Suprapubic skin (tissue), 4 donors: ENCODE data around the gene FSTL3. TPM values are rescaled to one million over a fixed set of nuclear protein-coding genes. Genes with fewer than 3 reads are reported as not detected.
A peak's percentile ranks its signal among the peaks of the same experiment; 100 is the strongest.

Experiments used
- DNase-seq, 2 donors: peaks; one replicate each; pipeline ENCODE4 v3.0.0-alpha.2; 2019; ENCODE audit warnings: low spot score in 2 of 2
- H3K27ac ChIP-seq: fragments of 200-600 bp; sonication (generic); one replicate; pipeline ENCODE4 v1.5.1; 2019
- H3K27me3 ChIP-seq: fragments of 200-600 bp; sonication (generic); one replicate; pipeline ENCODE4 v1.5.1; 2019
- H3K36me3 ChIP-seq: fragments of 200-600 bp; sonication (generic); one replicate; pipeline ENCODE4 v1.5.1; 2019
- H3K4me1 ChIP-seq: fragments of 200-600 bp; sonication (generic); one replicate; pipeline ENCODE4 v1.5.1; 2019
- H3K4me3 ChIP-seq: fragments of 200-600 bp; sonication (generic); one replicate; pipeline ENCODE4 v1.5.1; 2019; ENCODE audit warnings: mild to moderate bottlenecking
- H3K9me3 ChIP-seq: fragments of 200-600 bp; sonication (generic); one replicate; pipeline ENCODE4 v1.5.1; 2019
- EP300 ChIP-seq: sonication (generic); formaldehyde crosslinking; IDR thresholded peaks from one replicate; pipeline ENCODE4 v1.6.1; 2017; ENCODE audit warnings: antibody characterized with exemption
- POLR2A ChIP-seq, 2 donors: fragments of 450-650 bp; IDR thresholded peaks; one replicate each; pipeline ENCODE4 v1.6.1; 2017; ENCODE audit warnings: antibody characterized with exemption in 2 of 2, mild to moderate bottlenecking in 2 of 2, moderate library complexity in 2 of 2
- POLR2AphosphoS5 ChIP-seq, 3 donors: sonication (generic); formaldehyde crosslinking; IDR thresholded peaks; one replicate each; pipeline ENCODE4 v1.6.1; 2017; ENCODE audit warnings: antibody characterized with exemption in 3 of 3
- WGBS: methylation state at CpG from one replicate; pipeline ENCODE4 v1.1.5; 2018; 5-methylcytosine and 5-hydroxymethylcytosine counted together
- total RNA-seq, 4 donors: library from RNA; depleted of rRNA; stranded (reverse); fragments of >200 nt; gene quantifications; one replicate each; pipeline ENCODE4 v1.1.0, GENCODE V29; 2016
- TF ChIP-seq, protein P1 (sequence below), 2 donors: fragments of 200-600 bp in 1 of 2; fragments of 450-650 bp in 1 of 2; sonication (generic) in 1 of 2; IDR thresholded peaks; one replicate each; pipeline ENCODE4 v1.5.1; 2016 to 2019; ENCODE audit warnings: antibody characterized with exemption in 2 of 2, mild to moderate bottlenecking in 1 of 2, moderate library complexity in 1 of 2

The FSTL3 gene
- total RNA-seq, 4 donors from 2014 or later, result 19.6 to 61.4 (median 59.0) TPM

DNA sequence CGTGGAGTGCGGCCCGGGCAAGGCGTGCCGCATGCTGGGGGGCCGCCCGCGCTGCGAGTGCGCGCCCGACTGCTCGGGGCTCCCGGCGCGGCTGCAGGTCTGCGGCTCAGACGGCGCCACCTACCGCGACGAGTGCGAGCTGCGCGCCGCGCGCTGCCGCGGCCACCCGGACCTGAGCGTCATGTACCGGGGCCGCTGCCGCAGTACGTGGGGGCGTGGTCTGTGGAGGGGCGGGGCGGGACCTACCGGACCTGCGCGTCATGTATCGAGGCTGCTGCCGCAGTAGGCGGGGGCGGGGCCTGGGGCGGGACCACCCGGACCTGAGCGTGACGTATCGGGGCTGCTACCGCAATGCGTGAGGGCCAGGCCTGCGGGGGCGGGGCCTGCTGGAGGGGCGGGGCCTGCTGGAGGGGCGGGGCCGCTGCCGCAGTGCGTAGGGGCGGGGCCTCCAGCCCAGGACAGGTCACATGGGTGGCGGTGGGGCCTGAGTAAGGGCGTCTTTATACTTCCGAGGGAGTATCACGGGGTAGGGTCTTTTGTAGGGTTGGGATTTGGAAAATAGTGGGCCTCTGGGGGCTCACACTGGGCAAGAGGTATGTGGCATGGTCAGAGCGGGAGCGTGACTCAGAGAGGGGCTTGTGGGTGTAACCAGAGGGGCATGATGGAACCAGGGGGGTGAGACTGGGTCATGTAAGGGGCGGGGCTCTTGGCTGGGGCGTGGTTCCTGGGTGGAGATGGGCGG, 4.3 kb downstream of the FSTL3 start:
- Histone ChIP-seq H3K27me3 (peaks cover 4% of the 10 kb centered on the region), H3K4me3 (peak overlapping the region; percentile 93), H3K4me1 (peaks cover 42% of the 10 kb centered on the region), H3K9me3 (no peaks in the 10 kb centered on the region), H3K36me3 (no peaks in the 10 kb centered on the region), H3K27ac (peak overlapping the region; percentile 98)
- peak; percentile 100 for DNase-seq
- TF ChIP-seq, protein P1, sequence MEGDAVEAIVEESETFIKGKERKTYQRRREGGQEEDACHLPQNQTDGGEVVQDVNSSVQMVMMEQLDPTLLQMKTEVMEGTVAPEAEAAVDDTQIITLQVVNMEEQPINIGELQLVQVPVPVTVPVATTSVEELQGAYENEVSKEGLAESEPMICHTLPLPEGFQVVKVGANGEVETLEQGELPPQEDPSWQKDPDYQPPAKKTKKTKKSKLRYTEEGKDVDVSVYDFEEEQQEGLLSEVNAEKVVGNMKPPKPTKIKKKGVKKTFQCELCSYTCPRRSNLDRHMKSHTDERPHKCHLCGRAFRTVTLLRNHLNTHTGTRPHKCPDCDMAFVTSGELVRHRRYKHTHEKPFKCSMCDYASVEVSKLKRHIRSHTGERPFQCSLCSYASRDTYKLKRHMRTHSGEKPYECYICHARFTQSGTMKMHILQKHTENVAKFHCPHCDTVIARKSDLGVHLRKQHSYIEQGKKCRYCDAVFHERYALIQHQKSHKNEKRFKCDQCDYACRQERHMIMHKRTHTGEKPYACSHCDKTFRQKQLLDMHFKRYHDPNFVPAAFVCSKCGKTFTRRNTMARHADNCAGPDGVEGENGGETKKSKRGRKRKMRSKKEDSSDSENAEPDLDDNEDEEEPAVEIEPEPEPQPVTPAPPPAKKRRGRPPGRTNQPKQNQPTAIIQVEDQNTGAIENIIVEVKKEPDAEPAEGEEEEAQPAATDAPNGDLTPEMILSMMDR (IDR thresholded peaks at IDR 0.05), result peak; percentile 48 to 74
- peak in 1 of 2 donors; percentile 92 for TF ChIP-seq POLR2A (IDR thresholded peaks at IDR 0.05)
- TF ChIP-seq POLR2AphosphoS5 (IDR thresholded peaks at IDR 0.05), result peak in 1 of 3 donors; percentile 22
- TF ChIP-seq EP300, result no peak
- 0% methylated on average over 15 of the region's 70 CpGs for WGBS

DNA sequence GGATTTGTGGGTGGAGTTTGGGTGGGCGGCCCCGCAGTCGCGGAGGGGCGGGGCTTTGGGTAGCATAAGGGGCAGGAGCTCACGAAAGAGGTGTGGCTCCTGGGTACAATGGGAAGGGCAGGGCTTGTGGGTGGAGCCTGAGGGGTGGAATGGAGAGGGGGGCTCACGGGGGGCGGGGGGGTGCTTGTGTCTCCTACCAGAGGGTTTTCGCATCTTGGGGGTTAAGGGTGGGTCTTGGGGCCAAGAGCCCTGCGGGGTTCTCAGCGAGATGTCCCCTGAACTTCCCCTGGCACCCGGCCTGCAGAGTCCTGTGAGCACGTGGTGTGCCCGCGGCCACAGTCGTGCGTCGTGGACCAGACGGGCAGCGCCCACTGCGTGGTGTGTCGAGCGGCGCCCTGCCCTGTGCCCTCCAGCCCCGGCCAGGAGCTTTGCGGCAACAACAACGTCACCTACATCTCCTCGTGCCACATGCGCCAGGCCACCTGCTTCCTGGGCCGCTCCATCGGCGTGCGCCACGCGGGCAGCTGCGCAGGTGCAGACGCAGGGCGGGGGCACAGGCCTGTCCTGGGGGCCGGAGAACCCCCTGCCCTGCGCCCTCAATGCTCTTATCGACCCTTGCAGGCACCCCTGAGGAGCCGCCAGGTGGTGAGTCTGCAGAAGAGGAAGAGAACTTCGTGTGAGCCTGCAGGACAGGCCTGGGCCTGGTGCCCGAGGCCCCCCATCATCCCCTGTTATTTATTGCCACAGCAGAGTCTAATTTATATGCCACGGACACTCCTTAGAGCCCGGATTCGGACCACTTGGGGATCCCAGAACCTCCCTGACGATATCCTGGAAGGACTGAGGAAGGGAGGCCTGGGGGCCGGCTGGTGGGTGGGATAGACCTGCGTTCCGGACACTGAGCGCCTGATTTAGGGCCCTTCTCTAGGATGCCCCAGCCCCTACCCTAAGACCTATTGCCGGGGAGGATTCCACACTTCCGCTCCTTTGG, 5.1 kb downstream of the FSTL3 start:
- Histone ChIP-seq H3K4me1 (peaks cover 35% of the 10 kb centered on the region), H3K36me3 (no peaks in the 10 kb centered on the region), H3K9me3 (no peaks in the 10 kb centered on the region), H3K27ac (peak overlapping the region; percentile 98), H3K4me3 (peak overlapping the region; percentile 93), H3K27me3 (peaks cover 2% of the 10 kb centered on the region)
- TF ChIP-seq, protein P1 (IDR thresholded peaks at IDR 0.05), result no peak
- TF ChIP-seq POLR2AphosphoS5 (IDR thresholded peaks at IDR 0.05) (no peak), EP300 (no peak), POLR2A (IDR thresholded peaks at IDR 0.05) (no peak)
- DNase-seq, result peak in 1 of 2 donors; percentile 83
- 65% methylated on average over 33 of the region's 54 CpGs for WGBS

DNA sequence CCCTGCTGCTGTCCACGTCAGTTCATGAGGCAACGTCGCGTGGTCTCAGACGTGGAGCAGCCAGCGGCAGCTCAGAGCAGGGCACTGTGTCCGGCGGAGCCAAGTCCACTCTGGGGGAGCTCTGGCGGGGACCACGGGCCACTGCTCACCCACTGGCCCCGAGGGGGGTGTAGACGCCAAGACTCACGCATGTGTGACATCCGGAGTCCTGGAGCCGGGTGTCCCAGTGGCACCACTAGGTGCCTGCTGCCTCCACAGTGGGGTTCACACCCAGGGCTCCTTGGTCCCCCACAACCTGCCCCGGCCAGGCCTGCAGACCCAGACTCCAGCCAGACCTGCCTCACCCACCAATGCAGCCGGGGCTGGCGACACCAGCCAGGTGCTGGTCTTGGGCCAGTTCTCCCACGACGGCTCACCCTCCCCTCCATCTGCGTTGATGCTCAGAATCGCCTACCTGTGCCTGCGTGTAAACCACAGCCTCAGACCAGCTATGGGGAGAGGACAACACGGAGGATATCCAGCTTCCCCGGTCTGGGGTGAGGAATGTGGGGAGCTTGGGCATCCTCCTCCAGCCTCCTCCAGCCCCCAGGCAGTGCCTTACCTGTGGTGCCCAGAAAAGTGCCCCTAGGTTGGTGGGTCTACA, 6.6 kb downstream of the FSTL3 start:
- no peaks in the 10 kb centered on the region for H3K27me3 ChIP-seq
- 40% methylated on average over 1 of the region's 25 CpGs for WGBS
- H3K4me1 ChIP-seq, result peaks cover 20% of the 10 kb centered on the region
- H3K36me3 ChIP-seq, result no peaks in the 10 kb centered on the region
- DNase-seq, result no peak
- no peak overlapping the region for H3K27ac ChIP-seq
- TF ChIP-seq EP300, result no peak
- TF ChIP-seq, protein P1 (IDR thresholded peaks at IDR 0.05), result no peak
- no peak for TF ChIP-seq POLR2A (IDR thresholded peaks at IDR 0.05)
- TF ChIP-seq POLR2AphosphoS5 (IDR thresholded peaks at IDR 0.05), result no peak
- no peaks in the 10 kb centered on the region for H3K9me3 ChIP-seq
- H3K4me3 ChIP-seq, result no peak overlapping the region

DNA sequence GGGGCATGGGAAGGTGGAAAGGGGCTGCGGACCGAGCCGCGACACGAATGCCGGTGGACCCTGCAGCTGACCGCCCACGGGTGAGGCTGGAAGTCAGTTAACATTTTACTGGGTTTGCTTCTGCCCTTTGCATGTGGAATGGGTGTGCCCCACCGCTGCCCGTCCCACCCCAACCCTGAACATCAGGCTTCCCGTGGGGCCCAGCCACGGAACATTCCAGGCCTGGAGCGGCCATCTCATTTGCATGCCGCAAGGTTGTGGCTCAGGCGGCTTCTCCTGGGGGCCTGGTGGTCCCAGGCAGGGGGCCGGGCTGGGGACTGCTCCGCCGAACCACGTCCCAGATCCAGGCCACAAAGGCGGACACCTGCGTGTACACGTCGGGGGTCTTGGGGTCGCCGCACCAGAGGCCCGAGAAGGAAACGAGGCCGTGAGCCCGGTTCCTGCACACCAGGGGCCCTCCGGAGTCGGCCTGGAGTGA, 9.3 kb downstream of the FSTL3 start:
- no peaks in the 10 kb centered on the region for H3K27me3 ChIP-seq
- H3K9me3 ChIP-seq, result no peaks in the 10 kb centered on the region
- 88% methylated on average over 11 of the region's 31 CpGs for WGBS
- no peaks in the 10 kb centered on the region for H3K36me3 ChIP-seq
- DNase-seq, result no peak
- peaks cover 5% of the 10 kb centered on the region for H3K4me1 ChIP-seq
- no peak overlapping the region for H3K27ac ChIP-seq
- TF ChIP-seq POLR2AphosphoS5 (IDR thresholded peaks at IDR 0.05) (no peak), EP300 (no peak), POLR2A (IDR thresholded peaks at IDR 0.05) (no peak)
- TF ChIP-seq, protein P1 (IDR thresholded peaks at IDR 0.05), result no peak
- no peak overlapping the region for H3K4me3 ChIP-seq
